HepG2 (cell line): Measurements from ENCODE around the gene NUP93. TPM values are rescaled to one million over a fixed set of nuclear protein-coding genes. Genes with fewer than 3 reads are reported as not detected.
A peak's percentile ranks its signal among the peaks of the same experiment; 100 is the strongest.

Experiments
- ESRRA ChIP-seq: sonication (generic); formaldehyde crosslinking; IDR thresholded peaks from 2 replicates; pipeline ENCODE4 v1.5.1; 2020; ENCODE audit warnings: mild to moderate bottlenecking, low read depth, missing genetic modification reagents
- HHEX ChIP-seq: IDR thresholded peaks from 2 replicates; pipeline ENCODE4 v1.6.1; 2016; ENCODE audit warnings: control low read depth
- KLF11 ChIP-seq: IDR thresholded peaks from 2 replicates; pipeline ENCODE4 v1.6.1; 2016; ENCODE audit warnings: missing compliant biosample characterization
- RAD21 ChIP-seq: fragments of 450-650 bp; formaldehyde crosslinking; IDR thresholded peaks from 2 replicates; pipeline ENCODE4 v1.5.0; 2020; ENCODE audit warnings: mild to moderate bottlenecking
- TEAD3 ChIP-seq: optimal IDR thresholded peaks from 2 replicates; pipeline ENCODE3; 2016; ENCODE audit warnings: borderline replicate concordance
- U2AF1 ChIP-seq: fragments of 200-400 bp; formaldehyde crosslinking; optimal IDR thresholded peaks from 2 replicates; pipeline ENCODE3; 2017; ENCODE audit warnings: mild to moderate bottlenecking, low read depth, low read length
- ZNF329 ChIP-seq: sonication (generic); formaldehyde crosslinking; IDR thresholded peaks from 2 replicates; pipeline ENCODE4 v1.9.0; 2021; ENCODE audit warnings: low read depth, mild to moderate bottlenecking, missing genetic modification reagents
- ZNF556 ChIP-seq: sonication (generic); formaldehyde crosslinking; IDR thresholded peaks from 2 replicates; pipeline ENCODE4 v1.4.0; 2020; ENCODE audit warnings: mild to moderate bottlenecking, missing genetic modification reagents, borderline replicate concordance
- ZNF557 ChIP-seq: sonication (generic); formaldehyde crosslinking; IDR thresholded peaks from 2 replicates; pipeline ENCODE4 v1.4.0; 2020; ENCODE audit warnings: missing genetic modification reagents
- polyA plus RNA-seq, 8 experiments: library from polyadenylated mRNA; depleted of rRNA in 3 of 8; stranded (reverse) in 7 of 8; unstranded in 1 of 8; fragments of >200 nt; fragmentation: Illumina TruSeq in 4 of 8; extraction: Trizol in 4 of 8; gene quantifications; 2 replicates each; pipeline versions ENCODE4 v1.2.1 to v1.2.3, GENCODE V29; 2011 to 2016; ENCODE audit warnings: low read depth in 4 of 8, missing spikeins in 1 of 8, mixed read lengths in 1 of 8; ENCODE audit not compliant: insufficient read depth in 1 of 8
- total RNA-seq, 5 experiments: library from RNA; depleted of rRNA; stranded (reverse); fragments of >200 nt; fragmentation: Illumina TruSeq; extraction: Trizol; gene quantifications; 2 replicates each; pipeline ENCODE4 v1.2.3, GENCODE V29; 2016; ENCODE audit warnings: low read depth in 1 of 5
- TF ChIP-seq, protein P1 (sequence below): sonication (generic); formaldehyde crosslinking; IDR thresholded peaks from 2 replicates; pipeline ENCODE4 v1.5.0; 2020; ENCODE audit warnings: missing genetic modification reagents
- TF ChIP-seq, protein P2 (sequence below): sonication (generic); formaldehyde crosslinking; IDR thresholded peaks from 2 replicates; pipeline ENCODE4 v1.5.1; 2020; ENCODE audit warnings: mild to moderate bottlenecking, moderate library complexity, missing genetic modification reagents
- TF ChIP-seq, protein P3 (sequence below): sonication (generic); formaldehyde crosslinking; conservative IDR thresholded peaks from 2 replicates; pipeline ENCODE4 v1.8.0; 2022; ENCODE audit warnings: missing genetic modification reagents
- TF ChIP-seq, protein P4 (sequence below): sonication (generic); formaldehyde crosslinking; IDR thresholded peaks from 2 replicates; pipeline ENCODE4 v1.5.0; 2020; ENCODE audit warnings: mild to moderate bottlenecking, missing genetic modification reagents
- TF ChIP-seq, protein P5 (sequence below): sonication (generic); formaldehyde crosslinking; IDR thresholded peaks from 2 replicates; pipeline ENCODE4 v1.8.0; 2022; ENCODE audit warnings: mild to moderate bottlenecking, missing genetic modification reagents, moderate library complexity
- TF ChIP-seq, protein P6 (sequence below): sonication (generic); formaldehyde crosslinking; IDR thresholded peaks from 2 replicates; pipeline ENCODE4 v1.9.0; 2021; ENCODE audit warnings: missing genetic modification reagents, borderline replicate concordance

Gene NUP93
- total and polyA plus RNA-seq, 2 of the 13 experiments (the other 11 are each of a cell fraction or from before 2014, with no cell fraction given) = 58.5 to 140 TPM

DNA sequence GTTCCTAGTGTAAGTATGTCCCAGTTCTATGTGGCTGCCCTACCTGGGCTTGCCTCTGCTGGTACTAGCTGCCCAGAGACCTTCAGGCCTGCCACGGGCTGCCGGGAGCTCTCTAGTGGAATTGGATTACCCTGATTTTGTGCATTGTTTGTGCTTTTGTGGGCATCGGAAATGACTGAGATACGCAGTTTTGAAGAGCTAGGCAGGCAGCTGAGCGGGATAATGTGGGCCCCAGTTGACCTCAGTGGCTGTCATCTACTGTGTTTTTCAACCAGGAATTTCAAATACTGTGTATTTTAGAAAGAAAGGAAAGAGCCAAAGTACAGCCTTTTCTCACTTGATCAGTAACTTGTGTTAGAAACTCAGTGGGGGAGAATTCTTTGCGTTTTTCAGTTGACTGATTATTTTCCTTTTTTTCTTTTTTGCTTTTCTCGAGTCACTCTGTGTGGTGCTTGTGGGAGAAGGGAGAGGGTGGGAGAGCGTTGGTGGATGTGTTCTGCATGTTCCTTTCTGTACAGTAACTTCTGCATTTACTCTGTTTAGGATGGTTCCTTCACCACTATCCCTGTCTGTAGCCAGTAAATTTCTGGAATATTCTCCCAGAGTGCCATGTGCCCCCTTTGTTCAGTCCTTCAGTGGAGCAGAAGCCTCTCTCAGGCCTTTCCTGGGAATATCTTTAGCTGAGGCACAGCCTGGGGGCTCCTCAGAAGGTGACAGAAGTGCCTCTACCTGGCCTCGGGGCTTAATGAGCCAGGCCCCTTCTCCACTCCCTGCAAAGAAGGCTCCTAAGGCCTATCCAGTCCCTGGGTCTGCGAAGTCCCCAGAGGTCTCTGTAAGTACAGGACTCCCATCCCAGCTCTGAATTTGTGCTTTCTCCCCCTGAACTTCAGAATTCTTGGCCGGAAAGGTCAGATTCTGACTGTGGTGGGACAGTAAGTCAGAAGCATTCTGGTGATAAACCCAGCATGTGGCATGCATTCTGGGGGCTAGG lies 120.1 kb downstream of the NUP93 start (continued):
- TF ChIP-seq, protein P1, sequence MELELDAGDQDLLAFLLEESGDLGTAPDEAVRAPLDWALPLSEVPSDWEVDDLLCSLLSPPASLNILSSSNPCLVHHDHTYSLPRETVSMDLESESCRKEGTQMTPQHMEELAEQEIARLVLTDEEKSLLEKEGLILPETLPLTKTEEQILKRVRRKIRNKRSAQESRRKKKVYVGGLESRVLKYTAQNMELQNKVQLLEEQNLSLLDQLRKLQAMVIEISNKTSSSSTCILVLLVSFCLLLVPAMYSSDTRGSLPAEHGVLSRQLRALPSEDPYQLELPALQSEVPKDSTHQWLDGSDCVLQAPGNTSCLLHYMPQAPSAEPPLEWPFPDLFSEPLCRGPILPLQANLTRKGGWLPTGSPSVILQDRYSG (CRISPR knock-in tag) = no peak
- TF ChIP-seq, protein P2, sequence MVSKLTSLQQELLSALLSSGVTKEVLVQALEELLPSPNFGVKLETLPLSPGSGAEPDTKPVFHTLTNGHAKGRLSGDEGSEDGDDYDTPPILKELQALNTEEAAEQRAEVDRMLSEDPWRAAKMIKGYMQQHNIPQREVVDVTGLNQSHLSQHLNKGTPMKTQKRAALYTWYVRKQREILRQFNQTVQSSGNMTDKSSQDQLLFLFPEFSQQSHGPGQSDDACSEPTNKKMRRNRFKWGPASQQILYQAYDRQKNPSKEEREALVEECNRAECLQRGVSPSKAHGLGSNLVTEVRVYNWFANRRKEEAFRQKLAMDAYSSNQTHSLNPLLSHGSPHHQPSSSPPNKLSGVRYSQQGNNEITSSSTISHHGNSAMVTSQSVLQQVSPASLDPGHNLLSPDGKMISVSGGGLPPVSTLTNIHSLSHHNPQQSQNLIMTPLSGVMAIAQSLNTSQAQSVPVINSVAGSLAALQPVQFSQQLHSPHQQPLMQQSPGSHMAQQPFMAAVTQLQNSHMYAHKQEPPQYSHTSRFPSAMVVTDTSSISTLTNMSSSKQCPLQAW (CRISPR knock-in tag) = no peak; the same call in 1 of the 2 replicates
- TF ChIP-seq RAD21 (CRISPR knock-in tag) = no peak
- peak; percentile 35; the same call in 1 of the 2 replicates for TF ChIP-seq KLF11 (CRISPR knock-in tag)
- TF ChIP-seq HHEX (CRISPR knock-in tag) = no peak
- no peak for TF ChIP-seq ZNF329 (CRISPR knock-in tag)
- TF ChIP-seq ZNF556 = no peak
- TF ChIP-seq U2AF1 = no peak
- TF ChIP-seq TEAD3 (CRISPR knock-in tag) = peak; percentile 83
- TF ChIP-seq ZNF557 (CRISPR knock-in tag) = no peak
- TF ChIP-seq, protein P3, sequence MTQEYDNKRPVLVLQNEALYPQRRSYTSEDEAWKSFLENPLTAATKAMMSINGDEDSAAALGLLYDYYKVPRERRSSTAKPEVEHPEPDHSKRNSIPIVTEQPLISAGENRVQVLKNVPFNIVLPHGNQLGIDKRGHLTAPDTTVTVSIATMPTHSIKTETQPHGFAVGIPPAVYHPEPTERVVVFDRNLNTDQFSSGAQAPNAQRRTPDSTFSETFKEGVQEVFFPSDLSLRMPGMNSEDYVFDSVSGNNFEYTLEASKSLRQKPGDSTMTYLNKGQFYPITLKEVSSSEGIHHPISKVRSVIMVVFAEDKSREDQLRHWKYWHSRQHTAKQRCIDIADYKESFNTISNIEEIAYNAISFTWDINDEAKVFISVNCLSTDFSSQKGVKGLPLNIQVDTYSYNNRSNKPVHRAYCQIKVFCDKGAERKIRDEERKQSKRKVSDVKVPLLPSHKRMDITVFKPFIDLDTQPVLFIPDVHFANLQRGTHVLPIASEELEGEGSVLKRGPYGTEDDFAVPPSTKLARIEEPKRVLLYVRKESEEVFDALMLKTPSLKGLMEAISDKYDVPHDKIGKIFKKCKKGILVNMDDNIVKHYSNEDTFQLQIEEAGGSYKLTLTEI (CRISPR knock-in tag) = no peak
- TF ChIP-seq, protein P4, sequence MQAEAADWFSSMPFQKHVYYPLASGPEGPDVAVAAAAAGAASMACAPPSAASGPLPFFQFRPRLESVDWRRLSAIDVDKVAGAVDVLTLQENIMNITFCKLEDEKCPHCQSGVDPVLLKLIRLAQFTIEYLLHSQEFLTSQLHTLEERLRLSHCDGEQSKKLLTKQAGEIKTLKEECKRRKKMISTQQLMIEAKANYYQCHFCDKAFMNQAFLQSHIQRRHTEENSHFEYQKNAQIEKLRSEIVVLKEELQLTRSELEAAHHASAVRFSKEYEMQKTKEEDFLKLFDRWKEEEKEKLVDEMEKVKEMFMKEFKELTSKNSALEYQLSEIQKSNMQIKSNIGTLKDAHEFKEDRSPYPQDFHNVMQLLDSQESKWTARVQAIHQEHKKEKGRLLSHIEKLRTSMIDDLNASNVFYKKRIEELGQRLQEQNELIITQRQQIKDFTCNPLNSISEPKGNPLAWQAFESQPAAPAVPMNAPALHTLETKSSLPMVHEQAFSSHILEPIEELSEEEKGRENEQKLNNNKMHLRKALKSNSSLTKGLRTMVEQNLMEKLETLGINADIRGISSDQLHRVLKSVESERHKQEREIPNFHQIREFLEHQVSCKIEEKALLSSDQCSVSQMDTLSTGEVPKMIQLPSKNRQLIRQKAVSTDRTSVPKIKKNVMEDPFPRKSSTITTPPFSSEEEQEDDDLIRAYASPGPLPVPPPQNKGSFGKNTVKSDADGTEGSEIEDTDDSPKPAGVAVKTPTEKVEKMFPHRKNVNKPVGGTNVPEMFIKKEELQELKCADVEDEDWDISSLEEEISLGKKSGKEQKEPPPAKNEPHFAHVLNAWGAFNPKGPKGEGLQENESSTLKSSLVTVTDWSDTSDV (CRISPR knock-in tag) = no peak
- 0 out of 2 replicates have a peak, but pooled peaks have one; percentile 53 for TF ChIP-seq ESRRA
- TF ChIP-seq, protein P5, sequence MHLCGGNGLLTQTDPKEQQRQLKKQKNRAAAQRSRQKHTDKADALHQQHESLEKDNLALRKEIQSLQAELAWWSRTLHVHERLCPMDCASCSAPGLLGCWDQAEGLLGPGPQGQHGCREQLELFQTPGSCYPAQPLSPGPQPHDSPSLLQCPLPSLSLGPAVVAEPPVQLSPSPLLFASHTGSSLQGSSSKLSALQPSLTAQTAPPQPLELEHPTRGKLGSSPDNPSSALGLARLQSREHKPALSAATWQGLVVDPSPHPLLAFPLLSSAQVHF (CRISPR knock-in tag) = no peak
- TF ChIP-seq, protein P6, sequence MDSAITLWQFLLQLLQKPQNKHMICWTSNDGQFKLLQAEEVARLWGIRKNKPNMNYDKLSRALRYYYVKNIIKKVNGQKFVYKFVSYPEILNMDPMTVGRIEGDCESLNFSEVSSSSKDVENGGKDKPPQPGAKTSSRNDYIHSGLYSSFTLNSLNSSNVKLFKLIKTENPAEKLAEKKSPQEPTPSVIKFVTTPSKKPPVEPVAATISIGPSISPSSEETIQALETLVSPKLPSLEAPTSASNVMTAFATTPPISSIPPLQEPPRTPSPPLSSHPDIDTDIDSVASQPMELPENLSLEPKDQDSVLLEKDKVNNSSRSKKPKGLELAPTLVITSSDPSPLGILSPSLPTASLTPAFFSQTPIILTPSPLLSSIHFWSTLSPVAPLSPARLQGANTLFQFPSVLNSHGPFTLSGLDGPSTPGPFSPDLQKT (CRISPR knock-in tag) = no peak
